Stimulated activated CD4-positive, alpha-beta T cell treated with anti-CD3 and anti-CD28 coated beads, Interleukin-4, amount 100 ng/mL, for 1 hour (primary cell): ENCODE measurements around the gene COL11A2.

Experiments
- DNase-seq: peaks from one replicate; pipeline ENCODE4 v3.0.0-alpha.2; 2020

COL11A2 gene

GRCh38 chr6:33206027-33206863, 14.0 kb upstream of the COL11A2 start:
- no peak for DNase-seq

- no peak for DNase-seq
Measured at GRCh38 chr6:33205191-33206026, 13.1 kb upstream of the COL11A2 start.

GRCh38 chr6:33204415-33205190, 12.3 kb upstream of the COL11A2 start, which contains the start of gene HSD17B8:
Gene HSD17B8, plus strand, starts transcription at chr6:33204655. Its CDS starts 14 bp downstream, at chr6:33204669.
- peak; percentile 95 for DNase-seq

GRCh38 chr6:33204165-33204414, 11.8 kb upstream of the COL11A2 start:
- no peak for DNase-seq

- no peak for DNase-seq
Measured at GRCh38 chr6:33203443-33204164, 11.3 kb upstream of the COL11A2 start.

GRCh38 chr6:33202799-33203198, 10.5 kb upstream of the COL11A2 start:
- DNase-seq: no peak

- DNase-seq: no peak
Measured at GRCh38 chr6:33201935-33202334, 9.7 kb upstream of the COL11A2 start.

- no peak for DNase-seq
Measured at GRCh38 chr6:33201147-33201545, 8.9 kb upstream of the COL11A2 start.

- peak; percentile 98 for DNase-seq
Measured at GRCh38 chr6:33200219-33201146, 8.2 kb upstream of the COL11A2 start, which contains the start of the genes RXRB and SLC39A7. Gene RXRB, minus strand, starts transcription at chr6:33200665. Its CDS starts 189 bp downstream, at chr6:33200476. Gene SLC39A7, plus strand, starts transcription at chr6:33200867. Its CDS starts 379 bp downstream, at chr6:33201246.

GRCh38 chr6:33199687-33200218, 7.5 kb upstream of the COL11A2 start:
- peak; percentile 74 for DNase-seq

- no peak for DNase-seq
Measured at GRCh38 chr6:33198853-33199436, 6.7 kb upstream of the COL11A2 start.

GRCh38 chr6:33198159-33198852, 6.0 kb upstream of the COL11A2 start:
- no peak for DNase-seq

GRCh38 chr6:33197431-33198048, 5.3 kb upstream of the COL11A2 start:
- DNase-seq: no peak

GRCh38 chr6:33195304-33196165, 3.3 kb upstream of the COL11A2 start:
- DNase-seq: no peak

- DNase-seq: no peak
Measured at GRCh38 chr6:33194431-33194979, 2.2 kb upstream of the COL11A2 start.

GRCh38 chr6:33193619-33194018, 1.4 kb upstream of the COL11A2 start:
- DNase-seq: no peak

GRCh38 chr6:33192671-33193602, 670 bp upstream of the COL11A2 start:
- peak; percentile 55 for DNase-seq
